WTC11 (cell line): ENCODE data around the gene PDIA2. TPM values are rescaled to one million over a fixed set of nuclear protein-coding genes. Genes with fewer than 3 reads are reported as not detected.

Source experiments
- ATAC-seq: fragments of 200-7000 bp; cut with Tn5 transposase; 2 replicates; pipeline ENCODE4 v1.10.0; 2021; ENCODE audit warnings: mild to moderate bottlenecking, moderate library complexity
- CTCF ChIA-PET: fragments of 300-600 bp; sonication (Branson Sonifier 250); formaldehyde crosslinking; loops from one replicate; lab custom pipeline; 2021; ENCODE audit warnings: antibody characterized with exemption; lab: Charles Lee
- POLR2A ChIA-PET: fragments of 350-600 bp; sonication (Branson Sonifier 250); formaldehyde crosslinking; loops from one replicate; lab custom pipeline; 2021; ENCODE audit warnings: antibody characterized with exemption; lab: Charles Lee
- DNase-seq: peaks from one replicate; pipeline ENCODE4 v3.0.0; 2021; ENCODE audit warnings: low spot score
- H3K27ac Mint-ChIP-seq: 2 replicates; pipeline ENCODE4 v1.8.0; 2021; ENCODE audit warnings: mixed read lengths
- H3K27me3 Mint-ChIP-seq: 2 replicates; pipeline ENCODE4 v1.8.0; 2021; ENCODE audit warnings: low read depth, mild to moderate bottlenecking, moderate library complexity, mixed read lengths
- H3K36me3 Mint-ChIP-seq: 2 replicates; pipeline ENCODE4 v1.8.0; 2021; ENCODE audit warnings: mixed read lengths
- H3K4me1 Mint-ChIP-seq: 2 replicates; pipeline ENCODE4 v1.8.0; 2022; ENCODE audit warnings: mixed read lengths
- H3K4me3 Mint-ChIP-seq: 2 replicates; pipeline ENCODE4 v1.8.0; 2021; ENCODE audit warnings: mild to moderate bottlenecking, moderate library complexity, mixed read lengths
- H3K9me3 Mint-ChIP-seq: 2 replicates; pipeline ENCODE4 v1.8.0; 2021; ENCODE audit warnings: mixed read lengths
- CBFB ChIP-seq: sonication (generic); formaldehyde crosslinking; IDR thresholded peaks from 2 replicates; pipeline ENCODE4 v1.8.1; 2022; ENCODE audit warnings: mild to moderate bottlenecking, low read depth, missing genetic modification reagents
- E2F4 ChIP-seq: sonication (generic); formaldehyde crosslinking; IDR thresholded peaks from 2 replicates; pipeline ENCODE4 v1.8.1; 2022; ENCODE audit warnings: low read depth, mild to moderate bottlenecking, moderate library complexity, missing genetic modification reagents, borderline replicate concordance
- ESRRA ChIP-seq: sonication (generic); formaldehyde crosslinking; IDR thresholded peaks from 2 replicates; pipeline ENCODE4 v1.8.1; 2022; ENCODE audit warnings: mild to moderate bottlenecking, missing genetic modification reagents, borderline replicate concordance
- FOXK1 ChIP-seq: sonication (generic); formaldehyde crosslinking; IDR thresholded peaks from 2 replicates; pipeline ENCODE4 v1.8.0; 2022; ENCODE audit warnings: mild to moderate bottlenecking, moderate library complexity, missing genetic modification reagents
- FOXP1 ChIP-seq: sonication (generic); formaldehyde crosslinking; IDR thresholded peaks from 2 replicates; pipeline ENCODE4 v1.8.0; 2022; ENCODE audit warnings: missing genetic modification reagents, mild to moderate bottlenecking, moderate library complexity, borderline replicate concordance
- HMGXB4 ChIP-seq: sonication (generic); formaldehyde crosslinking; IDR thresholded peaks from 2 replicates; pipeline ENCODE4 v1.8.1; 2023; ENCODE audit warnings: mild to moderate bottlenecking, moderate library complexity, missing genetic modification reagents
- MLX ChIP-seq: sonication (generic); formaldehyde crosslinking; IDR thresholded peaks from 2 replicates; pipeline ENCODE4 v1.8.1; 2023; ENCODE audit warnings: mild to moderate bottlenecking, missing genetic modification reagents, moderate library complexity
- MYBL2 ChIP-seq: sonication (generic); formaldehyde crosslinking; IDR thresholded peaks from 2 replicates; pipeline ENCODE4 v1.8.1; 2023; ENCODE audit warnings: mild to moderate bottlenecking, moderate library complexity, missing genetic modification reagents
- RELA ChIP-seq: sonication (generic); formaldehyde crosslinking; IDR thresholded peaks from 2 replicates; pipeline ENCODE4 v1.8.1; 2022; ENCODE audit warnings: missing genetic modification reagents, mild to moderate bottlenecking, borderline replicate concordance
- USF2 ChIP-seq: sonication (generic); formaldehyde crosslinking; IDR thresholded peaks from 2 replicates; pipeline ENCODE4 v1.8.1; 2023; ENCODE audit warnings: mild to moderate bottlenecking, missing genetic modification reagents, moderate library complexity
- ZBTB21 ChIP-seq: sonication (generic); formaldehyde crosslinking; IDR thresholded peaks from 2 replicates; pipeline ENCODE4 v1.8.1; 2023; ENCODE audit warnings: mild to moderate bottlenecking, missing genetic modification reagents, borderline replicate concordance
- ZBTB43 ChIP-seq: sonication (generic); formaldehyde crosslinking; IDR thresholded peaks from 2 replicates; pipeline ENCODE4 v1.8.1; 2023; ENCODE audit warnings: mild to moderate bottlenecking, missing genetic modification reagents
- ZNF281 ChIP-seq: sonication (generic); formaldehyde crosslinking; IDR thresholded peaks from 2 replicates; pipeline ENCODE4 v1.8.0; 2023; ENCODE audit warnings: mild to moderate bottlenecking, missing genetic modification reagents
- total RNA-seq: library from RNA; stranded (reverse); gene quantifications from 3 replicates; pipeline ENCODE4 v1.2.3, GENCODE V29; 2021
- TF ChIP-seq, protein P1 (sequence below): sonication (generic); formaldehyde crosslinking; IDR thresholded peaks from 2 replicates; pipeline ENCODE4 v1.8.0; 2022; ENCODE audit warnings: missing genetic modification reagents
- TF ChIP-seq, protein P2 (sequence below): sonication (generic); formaldehyde crosslinking; IDR thresholded peaks from 2 replicates; pipeline ENCODE4 v1.8.0; 2023; ENCODE audit warnings: missing genetic modification reagents

The PDIA2 gene
- total RNA-seq, 1 experiment from 2014 or later = 2.4 TPM

- CTCF ChIA-PET = interaction anchor here (0.6 kb wide), 1 partner anchor 116 kb away, joined by 4 read pairs; no protein-coding TSS in a partner anchor
- H3K9me3 Mint-ChIP-seq = no peaks in the 10 kb centered on the region
- no peak for TF ChIP-seq USF2
- TF ChIP-seq MLX (CRISPR knock-in tag) = no peak
- peak; percentile 40; the same call in 1 of the 2 replicates for TF ChIP-seq HMGXB4
- TF ChIP-seq, protein P1, sequence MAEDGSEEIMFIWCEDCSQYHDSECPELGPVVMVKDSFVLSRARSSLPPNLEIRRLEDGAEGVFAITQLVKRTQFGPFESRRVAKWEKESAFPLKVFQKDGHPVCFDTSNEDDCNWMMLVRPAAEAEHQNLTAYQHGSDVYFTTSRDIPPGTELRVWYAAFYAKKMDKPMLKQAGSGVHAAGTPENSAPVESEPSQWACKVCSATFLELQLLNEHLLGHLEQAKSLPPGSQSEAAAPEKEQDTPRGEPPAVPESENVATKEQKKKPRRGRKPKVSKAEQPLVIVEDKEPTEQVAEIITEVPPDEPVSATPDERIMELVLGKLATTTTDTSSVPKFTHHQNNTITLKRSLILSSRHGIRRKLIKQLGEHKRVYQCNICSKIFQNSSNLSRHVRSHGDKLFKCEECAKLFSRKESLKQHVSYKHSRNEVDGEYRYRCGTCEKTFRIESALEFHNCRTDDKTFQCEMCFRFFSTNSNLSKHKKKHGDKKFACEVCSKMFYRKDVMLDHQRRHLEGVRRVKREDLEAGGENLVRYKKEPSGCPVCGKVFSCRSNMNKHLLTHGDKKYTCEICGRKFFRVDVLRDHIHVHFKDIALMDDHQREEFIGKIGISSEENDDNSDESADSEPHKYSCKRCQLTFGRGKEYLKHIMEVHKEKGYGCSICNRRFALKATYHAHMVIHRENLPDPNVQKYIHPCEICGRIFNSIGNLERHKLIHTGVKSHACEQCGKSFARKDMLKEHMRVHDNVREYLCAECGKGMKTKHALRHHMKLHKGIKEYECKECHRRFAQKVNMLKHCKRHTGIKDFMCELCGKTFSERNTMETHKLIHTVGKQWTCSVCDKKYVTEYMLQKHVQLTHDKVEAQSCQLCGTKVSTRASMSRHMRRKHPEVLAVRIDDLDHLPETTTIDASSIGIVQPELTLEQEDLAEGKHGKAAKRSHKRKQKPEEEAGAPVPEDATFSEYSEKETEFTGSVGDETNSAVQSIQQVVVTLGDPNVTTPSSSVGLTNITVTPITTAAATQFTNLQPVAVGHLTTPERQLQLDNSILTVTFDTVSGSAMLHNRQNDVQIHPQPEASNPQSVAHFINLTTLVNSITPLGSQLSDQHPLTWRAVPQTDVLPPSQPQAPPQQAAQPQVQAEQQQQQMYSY (CRISPR knock-in tag) = peak; percentile 39
- TF ChIP-seq RELA (CRISPR knock-in tag) = peak; percentile 53; the same call in 1 of the 2 replicates
- 0 out of 2 replicates have a peak, but pooled peaks have one; percentile 32 for TF ChIP-seq CBFB (CRISPR knock-in tag)
- no peak for TF ChIP-seq FOXK1 (CRISPR knock-in tag)
- 0 out of 2 replicates have a peak, but pooled peaks have one; percentile 39 for TF ChIP-seq E2F4 (CRISPR knock-in tag)
- peak; percentile 44; the same call in 1 of the 2 replicates for TF ChIP-seq ZBTB43 (CRISPR knock-in tag)
- peak; percentile 57; the same call in 1 of the 2 replicates for TF ChIP-seq MYBL2 (CRISPR knock-in tag)
- no peak for TF ChIP-seq ESRRA (CRISPR knock-in tag)
- TF ChIP-seq ZBTB21 (CRISPR knock-in tag) = 0 out of 2 replicates have a peak, but pooled peaks have one; percentile 26
- peak; percentile 23; the same call in 1 of the 2 replicates for TF ChIP-seq ZNF281 (CRISPR knock-in tag)
- TF ChIP-seq FOXP1 (CRISPR knock-in tag) = peak; percentile 71
- TF ChIP-seq, protein P2, sequence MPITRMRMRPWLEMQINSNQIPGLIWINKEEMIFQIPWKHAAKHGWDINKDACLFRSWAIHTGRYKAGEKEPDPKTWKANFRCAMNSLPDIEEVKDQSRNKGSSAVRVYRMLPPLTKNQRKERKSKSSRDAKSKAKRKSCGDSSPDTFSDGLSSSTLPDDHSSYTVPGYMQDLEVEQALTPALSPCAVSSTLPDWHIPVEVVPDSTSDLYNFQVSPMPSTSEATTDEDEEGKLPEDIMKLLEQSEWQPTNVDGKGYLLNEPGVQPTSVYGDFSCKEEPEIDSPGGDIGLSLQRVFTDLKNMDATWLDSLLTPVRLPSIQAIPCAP (CRISPR knock-in tag) = no peak
- TF ChIP-seq, all 79 proteins: peak for 10
- Mint-ChIP-seq H3K27me3 (peaks cover 42% of the 10 kb centered on the region), H3K4me3 (peak overlapping the region; percentile 63), H3K36me3 (no peaks in the 10 kb centered on the region), H3K27ac (no peak overlapping the region), H3K4me1 (no peaks in the 10 kb centered on the region; the same call in 1 of the 2 replicates)
- DNase-seq = peak; percentile 54
- peak; percentile 63 for ATAC-seq
- POLR2A ChIA-PET = no interaction called here
These were observed 7.8 kb upstream of the PDIA2 start for GRCh38 chr16:275041-275641.
